Endothelial cell of umbilical vein (primary cell): ENCODE results near the gene ANKRD63.
A peak's percentile ranks its signal among the peaks of the same experiment; 100 is the strongest.

Experiments used
- CTCF ChIP-seq, 2 donors: IDR thresholded peaks; 1 replicate in 1 of 2; 2 replicates in 1 of 2; pipeline ENCODE4 v1.5.1; 2011; ENCODE audit warnings: low read length in 2 of 2, mild to moderate bottlenecking in 2 of 2, moderate library complexity in 2 of 2, control low read depth in 1 of 2, inconsistent platforms in 1 of 2, low read depth in 1 of 2; ENCODE audit not compliant: insufficient read depth in 1 of 2; ENCODE audit errors: extremely low read depth in 1 of 2
- POLR2AphosphoS5 ChIP-seq: IDR thresholded peaks from 2 replicates; pipeline ENCODE4 v1.6.1; 2012; ENCODE audit warnings: low read depth, mild to moderate bottlenecking, control low read depth, low read length, moderate library complexity; ENCODE audit not compliant: insufficient read depth

DNA sequence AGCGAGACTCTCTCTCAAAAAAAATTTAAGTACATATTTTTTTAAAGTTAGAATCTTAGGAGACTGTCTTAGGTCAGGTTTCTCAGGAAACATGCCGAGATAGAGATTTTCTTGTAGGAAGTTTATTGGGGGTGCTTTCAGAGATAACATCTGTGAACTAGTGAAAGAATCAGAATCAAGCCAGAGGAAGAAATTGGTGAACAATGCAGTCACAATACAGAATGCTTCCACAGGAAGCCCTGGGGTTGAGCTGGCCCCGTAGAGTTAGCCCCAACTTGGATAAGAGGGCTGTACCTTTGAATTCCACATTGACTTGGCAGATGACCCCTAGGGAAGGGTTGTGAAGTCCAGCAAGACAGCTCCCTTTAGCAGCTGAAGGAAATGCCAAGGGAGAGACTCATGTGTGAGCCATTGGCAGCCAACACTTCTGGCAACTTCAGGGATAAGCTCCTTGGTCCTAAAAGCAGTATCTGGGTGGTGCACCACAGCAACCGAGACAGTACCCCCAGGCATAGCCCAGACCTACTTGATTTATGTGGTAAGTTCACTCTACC, 31.9 kb upstream of the ANKRD63 start:
- TF ChIP-seq CTCF (IDR thresholded peaks at IDR 0.05; ENCODE audit: extremely low read depth in 1 of 2, insufficient read depth in 1 of 2, low read depth in 1 of 2, low read length in 2 of 2) (no peak), POLR2AphosphoS5 (peak; percentile 82)
